GM19023 (cell line): ENCODE results near the gene LITAF.

Source experiments
- ATAC-seq: cut with Tn5 transposase; IDR thresholded peaks from one replicate; pipeline ENCODE4 v1.9.1; 2021; ENCODE audit warnings: mild to moderate bottlenecking, moderate library complexity; ENCODE audit not compliant: unreplicated experiment

Gene LITAF

DNA sequence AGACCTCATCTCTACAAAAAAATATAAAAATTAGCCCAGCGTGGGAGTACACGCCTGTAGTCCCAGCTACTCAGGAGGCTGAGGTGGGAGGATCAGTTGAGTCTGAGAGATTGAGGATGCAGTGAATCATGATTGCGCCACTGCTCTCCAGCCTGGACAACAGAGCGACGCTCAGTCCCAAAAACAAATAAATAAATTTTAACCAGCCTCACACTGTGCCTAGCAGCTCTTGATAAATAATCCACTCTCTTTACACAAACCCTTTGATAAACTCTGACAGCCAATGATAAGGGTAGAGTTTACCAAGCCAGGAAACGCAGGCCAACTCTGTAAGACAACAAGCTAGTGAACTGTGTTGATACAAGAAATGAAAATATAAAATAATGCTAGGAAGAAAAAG lies 32.7 kb downstream of the LITAF start:
- no peak for ATAC-seq

DNA sequence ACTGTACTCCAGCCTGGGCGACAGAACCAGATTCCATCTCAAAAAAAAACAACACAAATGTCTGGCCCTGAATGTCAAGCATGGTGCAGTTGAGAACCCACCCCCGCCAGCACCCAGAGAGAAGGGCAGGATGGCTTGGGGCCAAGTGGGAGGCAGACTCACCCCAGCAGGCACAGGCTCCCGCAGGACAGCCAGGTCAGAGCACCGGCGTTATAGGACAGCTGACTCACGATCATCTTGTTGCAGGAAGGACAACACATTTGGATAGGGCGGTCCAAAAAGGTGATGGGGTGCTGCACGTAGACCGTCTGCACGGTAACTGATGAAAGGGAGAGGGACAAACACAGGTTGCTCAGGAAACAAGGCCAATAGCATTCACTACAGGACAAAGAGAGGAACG lies 33.3 kb downstream of the LITAF start:
- ATAC-seq = no peak

DNA sequence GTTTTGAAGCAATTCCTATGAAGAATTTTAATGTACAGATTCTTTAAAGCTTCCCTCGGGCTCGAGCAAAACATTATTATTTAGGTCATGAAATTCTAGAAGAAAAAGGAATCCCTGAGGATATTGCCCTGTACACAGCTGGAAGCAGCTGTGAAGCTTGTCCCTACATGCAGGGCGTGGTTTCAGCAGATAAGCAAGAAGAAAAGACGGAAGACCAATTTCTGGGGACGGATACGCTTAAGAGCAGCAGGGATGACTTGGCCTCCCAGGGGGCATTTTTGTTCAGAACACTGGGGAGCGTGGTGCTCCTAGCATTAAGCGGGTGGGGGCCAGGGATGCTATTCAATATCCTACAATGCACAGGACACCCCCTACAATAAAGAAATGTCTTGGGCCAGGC lies 34.3 kb downstream of the LITAF start:
- ATAC-seq = no peak

GRCh38 chr16:11551842-11552241 lies 34.9 kb downstream of the LITAF start:
- no peak for ATAC-seq

GRCh38 chr16:11550791-11551498 lies 35.8 kb downstream of the LITAF start:
- no peak for ATAC-seq

DNA sequence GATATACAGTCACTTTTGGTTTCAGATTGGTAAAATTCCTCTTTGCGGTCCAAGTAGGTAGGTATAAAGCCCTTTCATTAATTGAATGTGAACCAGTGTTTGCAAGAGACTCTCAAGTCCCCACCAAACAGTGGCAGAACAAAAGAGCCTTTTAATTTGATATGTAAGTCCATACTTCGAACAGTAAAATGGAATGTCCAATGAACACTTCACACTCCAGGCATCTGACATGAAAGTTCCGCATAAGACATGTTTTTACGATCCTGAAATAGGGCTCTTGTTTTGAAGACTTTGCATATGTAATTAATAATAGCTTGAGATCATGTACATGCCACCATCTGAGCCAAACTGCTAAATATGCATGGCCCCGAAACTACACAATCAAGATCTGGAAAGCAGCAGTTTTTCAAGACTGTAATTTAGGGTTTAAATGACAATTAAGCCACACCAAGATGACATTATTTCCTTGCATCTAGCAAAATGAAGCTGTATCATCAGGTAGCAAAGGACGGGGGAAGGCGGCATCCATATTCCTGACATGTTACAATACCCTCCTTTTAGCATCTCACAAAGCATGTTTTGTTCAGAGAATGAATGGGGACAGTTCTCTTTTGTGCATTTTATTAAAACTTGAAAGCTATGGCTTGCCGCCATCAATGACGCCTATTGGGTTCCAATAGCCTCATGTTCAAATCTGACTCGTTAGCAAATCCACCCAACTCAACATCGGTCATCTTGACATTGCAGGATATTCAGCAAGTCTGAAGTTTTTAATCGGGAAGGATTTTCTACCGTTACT lies 39.4 kb downstream of the LITAF start:
- no peak for ATAC-seq

DNA sequence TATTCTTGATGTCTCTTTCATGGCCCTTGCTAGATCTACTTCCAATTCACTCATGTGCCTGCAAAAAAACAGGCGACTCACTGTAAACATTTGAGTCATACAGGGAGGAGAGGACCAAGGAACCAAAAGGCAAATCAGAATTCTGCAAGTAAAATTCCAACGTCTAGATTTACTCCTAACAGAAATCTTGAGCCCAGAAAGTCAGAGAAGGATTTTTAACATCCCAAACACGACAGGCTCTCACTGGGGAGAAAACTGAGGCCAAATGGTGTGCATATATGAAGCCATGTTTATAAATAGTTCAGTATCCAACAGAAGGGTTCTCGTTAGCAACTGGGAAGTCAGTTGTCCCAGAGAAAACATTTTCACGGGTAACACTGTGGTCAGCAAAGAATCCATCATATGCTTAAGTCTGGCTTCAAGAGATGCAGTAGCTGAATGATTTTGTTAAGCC lies 40.1 kb downstream of the LITAF start:
- no peak for ATAC-seq

GRCh38 chr16:11543661-11544393 lies 42.9 kb downstream of the LITAF start:
- ATAC-seq = no peak

DNA sequence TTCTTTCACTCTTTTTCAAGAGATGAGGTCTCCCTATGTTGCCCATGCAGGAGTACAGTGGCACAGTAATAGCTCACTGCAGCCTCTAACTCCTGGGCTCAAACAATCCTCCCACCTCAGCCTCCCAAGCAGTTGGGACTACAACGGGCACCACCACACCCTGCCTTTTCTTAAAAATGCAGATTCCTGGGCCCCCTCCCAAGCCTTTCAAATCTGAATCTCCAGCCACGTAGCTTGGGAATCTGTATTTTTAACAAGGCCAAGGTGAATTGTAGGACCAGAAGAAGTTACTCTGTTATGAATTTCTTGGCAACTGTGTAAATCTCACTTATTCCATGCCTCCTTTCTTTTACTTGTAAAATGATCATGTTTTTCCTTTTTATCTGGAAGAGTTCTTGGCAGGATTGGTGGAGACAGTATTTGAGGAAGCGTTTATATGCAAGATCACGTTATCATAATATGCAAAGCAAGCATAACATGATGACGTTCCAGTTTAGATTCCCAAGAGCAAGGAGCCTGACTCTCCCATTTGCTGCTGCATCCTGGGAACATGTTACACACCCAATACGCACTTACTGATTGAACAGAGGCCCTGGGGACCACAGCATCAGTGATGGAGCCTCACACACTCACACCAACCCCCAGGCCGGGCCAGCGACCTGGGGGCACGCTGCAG lies 44.5 kb downstream of the LITAF start:
- ATAC-seq = no peak

- ATAC-seq = no peak
These were observed 47.1 kb downstream of the LITAF start for GRCh38 chr16:11539641-11540050.

GRCh38 chr16:11538880-11539279 lies 47.8 kb downstream of the LITAF start:
- ATAC-seq = no peak

GRCh38 chr16:11536104-11536866 lies 50.4 kb downstream of the LITAF start:
- ATAC-seq = no peak

GRCh38 chr16:11535494-11535893 lies 51.2 kb downstream of the LITAF start:
- no peak for ATAC-seq

GRCh38 chr16:11534262-11534661 lies 52.5 kb downstream of the LITAF start:
- no peak for ATAC-seq

DNA sequence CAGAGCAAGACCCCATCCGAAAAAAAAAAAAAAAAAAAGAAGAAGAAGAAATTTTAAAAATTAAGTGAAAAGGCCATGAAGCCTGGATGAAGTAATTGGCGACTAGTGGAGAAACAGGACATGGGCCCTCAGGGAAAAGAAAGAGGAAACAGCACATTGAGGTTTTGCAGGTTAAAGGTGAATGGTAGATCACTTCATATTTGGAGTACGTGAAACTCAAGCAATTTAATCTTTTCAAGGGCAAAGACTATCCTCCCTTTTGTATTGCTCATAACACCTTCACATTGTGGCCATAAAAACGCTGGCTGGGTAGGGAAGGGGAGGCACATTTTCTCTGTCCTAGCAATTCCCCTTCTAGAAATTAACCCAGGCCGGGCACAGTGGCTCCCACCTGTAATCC lies 53.1 kb downstream of the LITAF start:
- no peak for ATAC-seq

DNA sequence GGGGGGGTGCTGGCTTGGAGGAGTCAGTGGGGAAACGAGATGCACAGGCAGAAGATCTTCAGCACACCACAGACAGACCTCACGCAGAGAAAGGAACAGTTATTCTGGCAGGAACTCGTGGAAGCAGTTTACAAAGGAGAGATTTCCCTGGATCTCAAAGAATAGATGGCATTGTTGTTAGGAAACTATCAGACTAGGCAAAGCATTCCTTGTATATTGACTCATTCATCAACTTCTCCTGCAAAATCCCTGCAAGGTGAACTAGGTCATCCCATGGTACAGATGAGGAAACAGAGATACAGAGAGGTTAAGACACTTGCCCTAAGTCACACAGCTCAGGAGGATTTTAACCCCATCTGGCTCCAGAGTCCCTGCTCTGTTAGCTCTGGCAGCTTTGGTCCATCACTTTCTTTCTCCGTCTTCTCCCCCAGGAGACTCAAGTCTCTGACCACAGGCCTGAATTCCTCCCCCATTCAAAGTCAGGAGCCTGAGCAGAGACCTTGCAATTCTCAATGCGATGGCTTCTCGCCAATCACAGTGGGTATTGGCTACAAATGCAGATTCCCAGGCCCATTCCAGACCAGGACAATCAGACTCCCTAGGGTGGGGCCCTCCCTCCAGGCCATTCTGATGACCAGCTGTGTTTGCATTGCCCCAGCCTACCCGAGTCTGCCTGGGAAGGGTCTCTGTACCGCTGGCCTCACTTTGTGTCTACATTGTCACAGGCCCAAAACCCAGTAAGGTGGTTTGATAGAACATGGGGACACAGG lies 56.4 kb downstream of the LITAF start:
- no peak for ATAC-seq

DNA sequence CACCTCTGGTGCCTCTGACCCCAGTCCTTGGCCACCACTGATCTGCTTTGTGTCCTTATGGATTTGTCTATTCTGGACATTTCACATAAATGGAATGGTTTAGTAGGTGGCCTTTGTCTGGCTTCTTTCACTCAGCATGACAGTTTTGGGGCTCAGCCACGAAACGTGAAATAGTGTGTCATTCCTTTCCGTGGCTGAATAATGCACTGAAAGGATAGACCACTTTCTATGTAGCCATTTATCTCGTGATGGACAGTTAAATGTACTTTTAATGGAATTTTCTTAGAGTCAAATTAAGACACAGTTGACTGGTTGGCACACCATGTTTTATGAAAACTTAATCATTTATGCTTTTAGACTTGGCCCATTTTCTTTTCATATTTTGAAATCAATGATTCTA lies 57.4 kb downstream of the LITAF start:
- ATAC-seq = no peak

DNA sequence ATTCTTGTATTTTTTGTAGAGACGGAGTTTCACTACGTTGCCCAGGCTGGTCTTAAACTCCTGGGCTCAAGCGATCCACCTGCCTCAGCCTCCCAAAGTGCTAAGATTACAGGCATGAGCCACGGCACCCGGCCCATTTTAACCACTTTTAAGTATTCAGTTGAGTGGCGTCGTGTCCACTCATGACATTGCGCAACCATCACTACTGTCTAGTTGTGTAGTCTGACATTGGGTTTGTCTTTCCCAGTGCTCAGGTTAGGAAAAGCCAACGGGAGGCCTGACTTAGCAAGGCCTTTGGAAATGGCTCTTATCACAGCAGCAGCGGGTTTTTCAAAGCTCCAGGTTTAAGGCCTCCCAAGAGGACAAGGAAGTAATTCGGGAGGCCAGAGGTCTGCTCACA lies 58.7 kb downstream of the LITAF start:
- ATAC-seq = no peak

DNA sequence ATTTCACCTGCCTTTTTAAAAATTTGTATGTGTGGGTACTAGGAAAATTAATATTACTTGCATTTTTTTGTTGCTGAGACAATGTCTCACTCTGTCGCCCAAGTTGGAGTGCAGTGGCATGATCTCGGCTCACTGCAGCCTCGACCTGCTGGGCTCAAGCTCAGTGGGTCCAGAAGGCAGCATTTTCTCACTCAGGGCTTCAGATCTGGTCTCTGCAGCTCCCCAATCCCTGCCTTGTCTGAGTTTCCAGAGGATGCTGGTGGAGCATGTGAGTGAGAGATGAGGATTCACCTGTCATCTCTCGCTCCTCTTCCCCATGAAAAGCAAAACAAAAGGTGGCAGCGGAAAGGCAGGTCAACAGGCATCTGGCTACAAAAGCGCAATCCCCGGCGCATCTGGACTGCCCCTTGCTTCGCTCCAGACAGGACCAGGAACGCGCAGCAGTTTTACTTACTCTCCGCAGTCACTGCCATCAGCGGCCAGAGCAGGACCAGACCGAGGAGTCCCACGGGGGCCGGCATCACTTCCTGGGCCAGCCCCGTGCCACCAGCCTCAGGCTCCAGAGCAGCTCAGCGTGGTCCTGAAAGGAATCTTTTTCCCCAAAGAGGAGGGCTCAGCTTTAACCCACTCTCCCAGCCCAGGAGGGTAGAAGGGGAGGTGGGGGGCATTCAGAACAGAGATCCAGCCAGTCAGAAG lies 59.9 kb downstream of the LITAF start:
- no peak for ATAC-seq
